ENCODE results near the gene MRPS34. TPM values are rescaled to one million over a fixed set of nuclear protein-coding genes. Genes with fewer than 3 reads are reported as not detected.

Gene MRPS34
- total and polyA plus RNA-seq, 9 of the 15 experiments (the other 6 are each of a cell fraction or from before 2014, with no cell fraction given): 5.2 to 334 (median 92.8) TPM

- in situ Hi-C loops (cut with MboI) (no loop called here), intact Hi-C loops (cut with micrococcal nuclease) (no loop called here)
- POLR2A ChIA-PET: interaction anchor here (0.6 to 4.3 kb wide), 7 partner anchors 9 to 385 kb away, joined by 3 to 35 read pairs (median 5); partner anchors contain the start of genes FAHD1, HAGH, NUBP2 and RPS2
- Histone ChIP-seq H3K9ac (ENCODE audit: insufficient read depth in 1 of 2, low read depth in 2 of 2, low read length in 2 of 2) (peak overlapping the region; percentile 93 to 95; a peak in 3 of 4 replicates), H3K9me3 (replicated peaks; ENCODE audit: control insufficient read depth, insufficient read depth, low read depth, low read length) (no peaks in the 10 kb centered on the region), H3K79me2 (ENCODE audit: control insufficient read depth, insufficient read depth, low read length) (peaks cover 51% of the 10 kb centered on the region), H3K27ac (ENCODE audit: extremely low read depth, low read depth, low read length) (peak overlapping the region; percentile 96), H3K4me3 (peak overlapping the region; percentile 96), H3K9me1 (ENCODE audit: control insufficient read depth, insufficient read depth, low read length) (peaks cover 2% of the 10 kb centered on the region), H4K20me1 (replicated peaks; ENCODE audit: control insufficient read depth, insufficient read depth, low read length) (peaks cover 8% of the 10 kb centered on the region; the same call in 1 of the 2 replicates), H3K4me2 (ENCODE audit: insufficient read depth, low read length) (peak overlapping the region; percentile 98), H3K4me1 (replicated peaks in 1 of 2; ENCODE audit: control insufficient read depth in 2 of 2, insufficient read depth in 2 of 2, low read length in 2 of 2) (peaks cover 20 to 96% of the 10 kb centered on the region in 2 experiments; a peak in 4 of 5 replicates), H2AFZ (ENCODE audit: low read depth, low read length) (no peak overlapping the region), H3K27me3 (ENCODE audit: control insufficient read depth in 2 of 2, insufficient read depth in 2 of 2, low read length in 2 of 2) (no peaks in the 10 kb centered on the region), H3K36me3 (ENCODE audit: control insufficient read depth, insufficient read depth, low read length) (peaks cover 69% of the 10 kb centered on the region; the same call in 2 of the 3 replicates)
- CTCF ChIA-PET (ENCODE audit: low intra/inter-chr PET ratio): no interaction called here
- WGBS (ENCODE audit: insufficient coverage, low coverage, missing lambda C conversion rate): 12% methylated on average over 56 of the region's 81 CpGs
- ATAC-seq: peak; percentile 5
- no peak for FAIRE-seq
- peak in 2 of 4 experiments; percentile 43 to 54 for DNase-seq (ENCODE audit: extremely low read depth in 1 of 4, low spot score in 3 of 4)
- no TSS peak for BruUV-seq (replicated peaks)
- no peak for TF ChIP-seq TRIM28 (IDR thresholded peaks at IDR 0.05)
- no peak for TF ChIP-seq ESRRA (IDR thresholded peaks at IDR 0.05; ENCODE audit: borderline replicate concordance, low read depth)
- no peak; the same call in 1 of the 2 replicates for TF ChIP-seq NFIX (CRISPR knock-in tag; IDR thresholded peaks at IDR 0.05; ENCODE audit: low read depth)
- no peak for TF ChIP-seq MNT (conservative IDR thresholded peaks at IDR 0.05)
- no peak for TF ChIP-seq ZBED1 (IDR thresholded peaks at IDR 0.05)
- TF ChIP-seq ZNF778 (CRISPR knock-in tag; IDR thresholded peaks at IDR 0.05): no peak
- no peak for TF ChIP-seq MECOM (CRISPR knock-in tag; IDR thresholded peaks at IDR 0.05)
- TF ChIP-seq ATF1 (CRISPR knock-in tag; IDR thresholded peaks at IDR 0.05): no peak
- peak; percentile 31 for TF ChIP-seq ATF1 (tag; IDR thresholded peaks at IDR 0.05)
- no peak for TF ChIP-seq GATA2 (CRISPR knock-in tag; IDR thresholded peaks at IDR 0.05)
- TF ChIP-seq POLR2AphosphoS5 (IDR thresholded peaks at IDR 0.05; ENCODE audit: control insufficient read depth, insufficient read depth, low read depth, low read length): no peak
- peak; percentile 63 for TF ChIP-seq POLR2A (conservative IDR thresholded peaks at IDR 0.05)
- TF ChIP-seq HES1 (IDR thresholded peaks at IDR 0.05; ENCODE audit: low read depth): no peak
- TF ChIP-seq GABPA (tag; conservative IDR thresholded peaks at IDR 0.05; ENCODE audit: low read depth): no peak
- TF ChIP-seq AFF4 (CRISPR knock-in tag; IDR thresholded peaks at IDR 0.05): no peak
- TF ChIP-seq PYGO2 (tag; IDR thresholded peaks at IDR 0.05): no peak
- no peak for TF ChIP-seq ELF2 (CRISPR knock-in tag; IDR thresholded peaks at IDR 0.05)
These were observed 2.4 kb downstream of the MRPS34 start for GRCh38 chr16:1770328-1771187.
